NCI-H1105 treated with DMSO at 0.1 percent for 48 hours (cell line): ENCODE results near the gene ZGLP1.
"Not testable (repeated sequence)": the region's sequence is repeated elsewhere in the genome, so short reads cannot be mapped to it uniquely, and the experiment has no call there.

Experiments used
- DNase-seq: peaks from one replicate; lab custom pipeline; 2025; lab: John Stamatoyannopoulos, UW

The ZGLP1 gene

DNA sequence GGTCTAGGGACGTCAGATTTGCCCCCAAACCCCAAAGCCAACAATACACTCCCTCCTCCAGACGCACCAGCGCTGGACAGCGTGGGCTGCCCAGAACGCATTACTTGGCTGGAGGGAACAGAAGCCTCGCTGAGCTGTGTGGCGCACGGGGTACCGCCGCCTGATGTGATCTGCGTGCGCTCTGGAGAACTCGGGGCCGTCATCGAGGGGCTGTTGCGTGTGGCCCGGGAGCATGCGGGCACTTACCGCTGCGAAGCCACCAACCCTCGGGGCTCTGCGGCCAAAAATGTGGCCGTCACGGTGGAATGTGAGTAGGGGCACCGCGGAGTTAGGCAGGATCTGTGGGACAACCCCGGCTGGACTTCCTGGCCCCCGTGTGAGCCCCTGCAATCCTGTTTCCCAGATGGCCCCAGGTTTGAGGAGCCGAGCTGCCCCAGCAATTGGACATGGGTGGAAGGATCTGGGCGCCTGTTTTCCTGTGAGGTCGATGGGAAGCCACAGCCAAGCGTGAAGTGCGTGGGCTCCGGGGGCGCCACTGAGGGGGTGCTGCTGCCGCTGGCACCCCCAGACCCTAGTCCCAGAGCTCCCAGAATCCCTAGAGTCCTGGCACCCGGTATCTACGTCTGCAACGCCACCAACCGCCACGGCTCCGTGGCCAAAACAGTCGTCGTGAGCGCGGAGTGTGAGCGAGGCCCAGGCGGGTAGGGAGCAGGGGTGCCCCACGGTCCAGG lies 15.8 kb downstream of the ZGLP1 start:
- DNase-seq = no peak

DNA sequence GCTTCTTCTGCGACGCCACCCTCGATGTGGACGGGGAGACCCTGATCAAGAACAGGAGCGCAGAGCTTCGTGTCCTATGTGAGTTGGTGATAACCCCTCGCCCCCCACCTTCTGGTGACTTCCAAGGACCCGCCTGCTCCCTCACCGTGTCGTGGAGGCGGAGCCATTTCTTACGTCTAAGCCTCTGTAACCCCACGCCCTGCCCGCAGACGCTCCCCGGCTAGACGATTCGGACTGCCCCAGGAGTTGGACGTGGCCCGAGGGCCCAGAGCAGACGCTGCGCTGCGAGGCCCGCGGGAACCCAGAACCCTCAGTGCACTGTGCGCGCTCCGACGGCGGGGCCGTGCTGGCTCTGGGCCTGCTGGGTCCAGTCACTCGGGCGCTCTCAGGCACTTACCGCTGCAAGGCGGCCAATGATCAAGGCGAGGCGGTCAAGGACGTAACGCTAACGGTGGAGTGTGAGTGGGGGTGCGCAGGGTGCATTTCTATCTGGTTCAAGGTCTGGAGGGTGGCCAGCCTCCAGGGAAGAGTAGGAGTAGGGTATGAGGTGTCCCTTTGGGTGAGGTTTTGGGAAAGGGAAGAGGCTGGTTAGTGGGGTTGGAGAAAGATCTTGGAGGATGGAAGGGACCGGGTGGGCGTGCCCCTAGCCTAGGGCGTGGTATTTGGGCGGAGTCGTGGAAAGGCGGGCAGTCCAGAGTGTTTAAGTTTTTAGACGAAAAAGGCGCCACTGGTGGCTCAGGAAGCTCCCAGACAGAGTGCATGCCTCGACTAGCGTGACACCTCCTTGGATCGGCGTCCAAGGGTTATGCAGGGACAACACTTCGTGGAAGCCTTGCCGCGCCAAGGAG lies 16.6 kb downstream of the ZGLP1 start:
- DNase-seq = no peak

DNA sequence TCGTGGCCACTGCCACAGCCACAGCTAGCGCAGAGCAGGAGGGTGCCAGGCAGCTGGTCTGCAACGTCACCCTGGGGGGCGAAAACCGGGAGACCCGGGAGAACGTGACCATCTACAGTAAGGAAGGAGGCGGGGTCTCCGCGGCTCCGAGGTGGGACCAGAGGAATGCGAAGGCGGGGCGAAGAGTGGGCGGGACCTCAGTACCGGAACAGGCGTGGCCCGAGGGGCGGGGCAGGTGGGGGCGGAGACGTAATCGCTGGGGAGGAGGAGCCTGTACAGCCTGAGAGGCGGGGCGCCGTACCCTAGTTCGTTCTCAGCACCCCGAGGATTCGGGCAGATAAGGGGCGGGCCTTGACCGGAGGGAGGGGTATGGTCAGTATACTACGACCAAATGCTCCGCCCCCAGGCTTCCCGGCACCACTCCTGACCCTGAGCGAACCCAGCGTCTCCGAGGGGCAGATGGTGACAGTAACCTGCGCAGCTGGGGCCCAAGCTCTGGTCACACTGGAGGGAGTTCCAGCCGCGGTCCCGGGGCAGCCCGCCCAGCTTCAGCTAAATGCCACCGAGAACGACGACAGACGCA lies 17.3 kb downstream of the ZGLP1 start:
- no peak for DNase-seq

DNA sequence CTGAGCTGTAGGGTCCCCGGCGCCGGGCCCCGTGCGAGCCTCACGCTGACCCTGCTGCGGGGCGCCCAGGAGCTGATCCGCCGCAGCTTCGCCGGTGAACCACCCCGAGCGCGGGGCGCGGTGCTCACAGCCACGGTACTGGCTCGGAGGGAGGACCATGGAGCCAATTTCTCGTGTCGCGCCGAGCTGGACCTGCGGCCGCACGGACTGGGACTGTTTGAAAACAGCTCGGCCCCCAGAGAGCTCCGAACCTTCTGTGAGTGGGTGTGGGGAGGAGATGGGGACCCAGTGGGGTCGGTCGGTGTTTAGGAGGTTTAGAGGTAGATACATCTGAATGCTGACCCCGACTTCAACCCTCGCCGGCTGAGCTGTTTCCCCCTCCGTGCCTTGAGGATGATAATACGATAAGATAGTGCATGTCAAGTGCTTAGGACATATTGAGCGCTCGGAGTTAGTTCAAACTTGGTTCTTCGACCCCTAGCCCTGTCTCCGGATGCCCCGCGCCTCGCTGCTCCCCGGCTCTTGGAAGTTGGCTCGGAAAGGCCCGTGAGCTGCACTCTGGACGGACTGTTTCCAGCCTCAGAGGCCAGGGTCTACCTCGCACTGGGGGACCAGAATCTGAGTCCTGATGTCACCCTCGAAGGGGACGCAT lies 17.9 kb downstream of the ZGLP1 start:
- no peak for DNase-seq

DNA sequence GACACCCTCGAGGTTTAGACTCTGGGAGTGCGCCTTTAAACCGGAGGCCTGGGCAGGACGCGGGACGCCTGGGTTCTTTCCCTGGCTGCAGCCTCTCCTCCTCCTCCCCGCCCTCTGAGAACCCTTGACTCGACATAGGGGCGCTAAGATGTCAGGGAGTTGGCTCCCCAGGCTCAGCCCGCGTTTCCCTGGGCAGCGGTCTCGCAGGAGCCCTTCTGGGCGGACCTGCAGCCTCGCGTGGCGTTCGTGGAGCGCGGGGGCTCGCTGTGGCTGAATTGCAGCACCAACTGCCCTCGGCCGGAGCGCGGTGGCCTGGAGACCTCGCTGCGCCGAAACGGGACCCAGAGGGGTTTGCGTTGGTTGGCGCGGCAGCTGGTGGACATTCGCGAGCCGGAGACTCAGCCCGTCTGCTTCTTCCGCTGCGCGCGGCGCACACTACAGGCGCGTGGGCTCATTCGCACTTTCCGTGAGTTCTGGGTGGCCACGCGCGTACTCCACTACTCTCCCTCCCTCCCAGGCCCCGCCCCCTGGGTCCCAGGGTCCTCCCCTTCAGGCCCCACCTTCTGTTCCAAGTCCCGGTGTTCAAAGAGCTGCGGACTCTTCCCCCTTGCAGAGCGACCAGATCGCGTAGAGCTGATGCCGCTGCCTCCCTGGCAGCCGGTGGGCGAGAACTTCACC lies 18.6 kb downstream of the ZGLP1 start:
- peak; percentile 34 for DNase-seq

DNA sequence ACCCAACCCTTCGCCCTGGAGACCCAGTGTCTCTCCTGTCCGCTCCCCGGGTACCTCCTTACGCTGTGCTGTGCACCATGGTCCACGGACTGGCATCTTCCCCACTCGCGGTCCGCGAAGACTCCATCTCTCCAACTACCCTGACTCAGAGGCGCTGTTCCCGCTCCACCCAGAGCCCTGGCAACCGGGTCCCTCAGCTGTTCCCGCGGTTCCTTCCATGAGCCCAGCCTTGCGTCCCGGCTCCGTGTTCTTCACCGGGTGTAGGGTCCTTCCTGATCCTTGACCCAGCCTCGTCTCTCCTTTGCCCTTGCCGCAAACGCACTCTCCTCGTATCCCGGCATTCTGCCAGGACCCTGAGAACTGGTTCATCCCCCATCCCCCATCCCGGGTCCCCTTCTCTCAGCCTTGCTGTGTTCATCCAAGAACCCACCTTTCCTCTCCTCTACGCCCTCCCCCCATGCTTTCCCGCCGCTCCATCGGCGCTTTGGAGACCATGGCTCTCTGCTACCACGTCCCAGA lies 19.2 kb downstream of the ZGLP1 start:
- DNase-seq = no peak

DNA sequence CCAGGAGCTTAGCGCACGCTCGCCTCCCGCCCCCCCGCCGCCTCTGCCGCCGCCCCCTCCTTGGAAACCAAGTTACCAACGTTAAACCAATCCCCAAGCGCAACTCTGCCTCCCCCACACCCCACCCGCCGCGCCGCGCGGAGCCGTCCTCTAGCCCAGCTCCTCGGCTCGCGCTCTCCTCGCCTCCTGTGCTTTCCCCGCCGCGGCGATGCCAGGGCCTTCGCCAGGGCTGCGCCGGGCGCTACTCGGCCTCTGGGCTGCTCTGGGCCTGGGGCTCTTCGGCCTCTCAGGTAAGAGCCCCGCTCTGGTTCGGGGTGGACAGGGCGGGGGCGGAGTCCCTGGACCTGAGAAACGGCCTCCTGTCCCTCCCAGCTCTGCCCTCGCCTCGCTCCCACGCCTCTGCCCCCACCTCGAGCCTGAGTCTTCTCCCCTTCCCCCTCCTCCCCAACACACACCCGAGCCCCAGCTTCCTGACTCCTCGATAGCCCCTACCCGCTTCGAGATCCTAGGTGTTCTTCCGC lies 19.7 kb downstream of the ZGLP1 start, which contains the start of gene ICAM5:
TSS of gene ICAM5 (plus strand) at position 117 of the 521 bp plus-strand sequence. CDS start at position 209, 92 bp downstream.
- DNase-seq = peak; percentile 44

DNA sequence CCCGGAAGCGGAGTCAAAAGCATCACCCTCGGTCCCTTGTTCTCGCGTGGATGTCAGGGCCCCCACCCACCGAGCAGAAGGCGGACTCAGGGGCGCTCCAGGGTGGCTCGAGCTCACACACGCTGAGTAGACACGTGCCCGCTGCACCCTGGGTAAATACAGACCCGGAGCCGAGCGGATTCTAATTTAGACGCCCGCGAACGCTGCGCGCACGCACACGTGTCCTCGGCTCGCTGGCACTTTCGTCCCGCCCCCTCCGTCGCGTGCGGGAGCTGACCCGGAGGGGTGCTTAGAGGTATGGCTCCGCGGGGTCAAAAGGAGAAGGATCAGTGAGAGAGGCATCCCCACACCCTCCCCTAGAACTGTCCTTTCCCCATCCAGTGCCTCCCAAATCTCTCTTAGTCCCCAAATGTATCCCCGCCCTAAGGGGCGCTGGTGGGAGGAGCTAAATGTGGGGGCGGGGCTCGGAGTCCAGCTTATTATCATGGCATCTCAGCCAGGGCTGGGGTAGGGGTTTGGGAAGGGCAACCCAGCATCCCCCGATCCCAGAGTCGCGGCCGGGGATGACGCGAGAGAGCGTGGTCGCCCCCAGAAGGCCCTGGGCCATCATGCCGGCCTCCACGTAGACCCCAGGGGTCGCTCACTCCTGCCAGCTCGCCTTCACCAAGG lies 20.3 kb downstream of the ZGLP1 start:
- DNase-seq = peak; percentile 62

DNA sequence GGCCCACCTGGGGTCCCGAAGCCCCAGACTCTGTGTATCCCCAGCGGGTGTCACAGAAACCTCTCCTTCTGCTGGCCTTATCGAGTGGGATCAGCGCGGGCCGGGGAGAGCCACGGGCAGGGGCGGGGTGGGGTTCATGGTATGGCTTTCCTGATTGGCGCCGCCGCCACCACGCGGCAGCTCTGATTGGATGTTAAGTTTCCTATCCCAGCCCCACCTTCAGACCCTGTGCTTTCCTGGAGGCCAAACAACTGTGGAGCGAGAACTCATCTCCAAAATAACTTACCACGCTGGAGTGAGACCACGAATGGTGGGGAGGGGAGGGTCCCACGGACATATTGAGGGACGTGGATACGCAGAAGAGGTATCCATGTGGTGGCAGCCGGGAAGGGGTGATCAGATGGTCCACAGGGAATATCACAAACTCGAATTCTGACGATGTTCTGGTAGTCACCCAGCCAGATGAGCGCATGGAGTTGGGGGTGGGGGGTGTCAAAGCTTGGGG lies 20.9 kb downstream of the ZGLP1 start:
- peak; percentile 43 for DNase-seq

DNA sequence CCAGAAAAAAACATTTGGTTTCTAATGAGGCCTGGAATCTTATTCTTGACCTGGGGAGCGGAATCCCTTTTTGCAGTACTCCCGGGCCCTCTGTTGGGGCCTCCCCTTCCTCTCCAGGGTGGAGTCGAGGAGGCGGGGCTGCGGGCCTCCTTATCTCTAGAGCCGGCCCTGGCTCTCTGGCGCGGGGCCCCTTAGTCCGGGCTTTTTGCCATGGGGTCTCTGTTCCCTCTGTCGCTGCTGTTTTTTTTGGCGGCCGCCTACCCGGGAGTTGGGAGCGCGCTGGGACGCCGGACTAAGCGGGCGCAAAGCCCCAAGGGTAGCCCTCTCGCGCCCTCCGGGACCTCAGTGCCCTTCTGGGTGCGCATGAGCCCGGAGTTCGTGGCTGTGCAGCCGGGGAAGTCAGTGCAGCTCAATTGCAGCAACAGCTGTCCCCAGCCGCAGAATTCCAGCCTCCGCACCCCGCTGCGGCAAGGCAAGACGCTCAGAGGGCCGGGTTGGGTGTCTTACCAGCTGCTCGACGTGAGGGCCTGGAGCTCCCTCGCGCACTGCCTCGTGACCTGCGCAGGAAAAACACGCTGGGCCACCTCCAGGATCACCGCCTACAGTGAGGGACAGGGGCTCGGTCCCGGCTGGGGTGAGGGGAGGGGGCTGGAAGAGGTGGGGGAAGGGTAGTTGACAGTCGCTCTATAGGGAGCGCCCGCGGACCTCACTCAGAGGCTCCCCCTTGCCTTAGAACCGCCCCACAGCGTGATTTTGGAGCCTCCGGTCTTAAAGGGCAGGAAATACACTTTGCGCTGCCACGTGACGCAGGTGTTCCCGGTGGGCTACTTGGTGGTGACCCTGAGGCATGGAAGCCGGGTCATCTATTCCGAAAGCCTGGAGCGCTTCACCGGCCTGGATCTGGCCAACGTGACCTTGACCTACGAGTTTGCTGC lies 22.5 kb downstream of the ZGLP1 start, which contains the start of gene ICAM4:
TSS of gene ICAM4 (plus strand) at position 153 of the 935 bp plus-strand sequence. CDS start at position 211, 58 bp downstream.
- no peak for DNase-seq

DNA sequence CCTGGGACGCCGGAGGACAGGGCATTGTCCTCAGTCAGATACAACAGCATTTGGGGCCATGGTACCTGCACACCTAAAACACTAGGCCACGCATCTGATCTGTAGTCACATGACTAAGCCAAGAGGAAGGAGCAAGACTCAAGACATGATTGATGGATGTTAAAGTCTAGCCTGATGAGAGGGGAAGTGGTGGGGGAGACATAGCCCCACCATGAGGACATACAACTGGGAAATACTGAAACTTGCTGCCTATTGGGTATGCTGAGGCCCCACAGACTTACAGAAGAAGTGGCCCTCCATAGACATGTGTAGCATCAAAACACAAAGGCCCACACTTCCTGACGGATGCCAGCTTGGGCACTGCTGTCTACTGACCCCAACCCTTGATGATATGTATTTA lies 24.2 kb downstream of the ZGLP1 start:
- DNase-seq = no peak

DNA sequence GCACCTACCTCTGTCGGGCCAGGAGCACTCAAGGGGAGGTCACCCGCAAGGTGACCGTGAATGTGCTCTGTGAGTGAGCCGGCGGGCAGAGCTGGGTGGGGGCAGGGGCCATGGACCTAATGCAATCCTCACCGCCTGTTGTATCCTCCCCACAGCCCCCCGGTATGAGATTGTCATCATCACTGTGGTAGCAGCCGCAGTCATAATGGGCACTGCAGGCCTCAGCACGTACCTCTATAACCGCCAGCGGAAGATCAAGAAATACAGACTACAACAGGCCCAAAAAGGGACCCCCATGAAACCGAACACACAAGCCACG lies 24.7 kb downstream of the ZGLP1 start:
- no peak for DNase-seq

DNA sequence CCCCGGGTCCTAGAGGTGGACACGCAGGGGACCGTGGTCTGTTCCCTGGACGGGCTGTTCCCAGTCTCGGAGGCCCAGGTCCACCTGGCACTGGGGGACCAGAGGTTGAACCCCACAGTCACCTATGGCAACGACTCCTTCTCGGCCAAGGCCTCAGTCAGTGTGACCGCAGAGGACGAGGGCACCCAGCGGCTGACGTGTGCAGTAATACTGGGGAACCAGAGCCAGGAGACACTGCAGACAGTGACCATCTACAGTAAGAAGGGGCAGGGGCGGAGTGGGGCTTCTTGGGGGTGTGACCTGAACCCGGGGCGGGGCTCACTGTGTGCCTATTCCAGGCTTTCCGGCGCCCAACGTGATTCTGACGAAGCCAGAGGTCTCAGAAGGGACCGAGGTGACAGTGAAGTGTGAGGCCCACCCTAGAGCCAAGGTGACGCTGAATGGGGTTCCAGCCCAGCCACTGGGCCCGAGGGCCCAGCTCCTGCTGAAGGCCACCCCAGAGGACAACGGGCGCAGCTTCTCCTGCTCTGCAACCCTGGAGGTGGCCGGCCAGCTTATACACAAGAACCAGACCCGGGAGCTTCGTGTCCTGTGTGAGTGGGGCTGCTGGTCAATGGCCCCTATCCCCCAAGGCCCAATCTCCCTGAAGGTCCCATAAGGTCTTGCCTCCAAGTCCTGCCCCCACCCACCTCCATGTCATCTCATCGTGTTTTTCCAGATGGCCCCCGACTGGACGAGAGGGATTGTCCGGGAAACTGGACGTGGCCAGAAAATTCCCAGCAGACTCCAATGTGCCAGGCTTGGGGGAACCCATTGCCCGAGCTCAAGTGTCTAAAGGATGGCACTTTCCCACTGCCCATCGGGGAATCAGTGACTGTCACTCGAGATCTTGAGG lies 25.3 kb downstream of the ZGLP1 start:
- no peak for DNase-seq

DNA sequence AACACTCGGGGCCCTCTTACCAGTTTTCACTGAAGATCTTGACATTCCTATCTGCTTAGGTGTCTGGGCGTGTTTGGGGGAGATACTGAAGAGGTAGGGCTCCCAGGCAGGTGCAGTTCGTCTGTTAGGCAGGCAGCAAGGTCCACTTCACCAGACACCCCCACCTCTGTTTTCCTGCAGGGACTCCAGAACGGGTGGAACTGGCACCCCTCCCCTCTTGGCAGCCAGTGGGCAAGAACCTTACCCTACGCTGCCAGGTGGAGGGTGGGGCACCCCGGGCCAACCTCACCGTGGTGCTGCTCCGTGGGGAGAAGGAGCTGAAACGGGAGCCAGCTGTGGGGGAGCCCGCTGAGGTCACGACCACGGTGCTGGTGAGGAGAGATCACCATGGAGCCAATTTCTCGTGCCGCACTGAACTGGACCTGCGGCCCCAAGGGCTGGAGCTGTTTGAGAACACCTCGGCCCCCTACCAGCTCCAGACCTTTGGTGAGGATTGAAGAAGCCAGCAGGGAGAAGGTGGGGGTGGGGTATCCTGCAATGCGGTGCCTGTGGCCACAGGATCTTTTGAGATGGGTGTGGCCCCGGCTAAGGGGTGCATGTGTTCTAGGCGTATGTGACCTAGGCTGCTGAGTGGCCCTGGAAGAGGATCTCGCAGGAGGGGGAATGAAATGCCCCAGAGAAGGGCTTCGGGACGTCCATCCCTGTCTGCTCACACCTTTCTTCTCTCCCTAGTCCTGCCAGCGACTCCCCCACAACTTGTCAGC lies 26.1 kb downstream of the ZGLP1 start:
- DNase-seq = no peak

DNA sequence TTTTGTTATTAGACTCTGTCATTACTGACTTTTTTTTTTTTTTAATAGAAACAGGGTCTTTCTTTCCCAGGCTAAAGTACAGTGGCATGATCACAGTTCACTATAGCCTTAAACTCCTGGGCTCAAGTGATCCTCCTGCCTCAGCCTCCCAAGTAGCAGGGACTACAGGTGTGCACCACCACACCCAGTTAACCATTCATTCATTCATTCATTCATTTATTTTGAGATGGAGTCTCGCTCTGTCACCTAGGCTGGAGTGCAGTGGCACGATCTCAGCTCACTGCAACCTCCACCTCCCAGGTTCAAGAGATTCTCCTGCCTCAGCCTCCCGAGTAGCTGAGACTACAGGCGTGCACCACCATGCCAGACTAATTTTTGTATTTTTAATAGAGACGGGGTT lies 27.6 kb downstream of the ZGLP1 start:
- not testable (repeated sequence) for DNase-seq

DNA sequence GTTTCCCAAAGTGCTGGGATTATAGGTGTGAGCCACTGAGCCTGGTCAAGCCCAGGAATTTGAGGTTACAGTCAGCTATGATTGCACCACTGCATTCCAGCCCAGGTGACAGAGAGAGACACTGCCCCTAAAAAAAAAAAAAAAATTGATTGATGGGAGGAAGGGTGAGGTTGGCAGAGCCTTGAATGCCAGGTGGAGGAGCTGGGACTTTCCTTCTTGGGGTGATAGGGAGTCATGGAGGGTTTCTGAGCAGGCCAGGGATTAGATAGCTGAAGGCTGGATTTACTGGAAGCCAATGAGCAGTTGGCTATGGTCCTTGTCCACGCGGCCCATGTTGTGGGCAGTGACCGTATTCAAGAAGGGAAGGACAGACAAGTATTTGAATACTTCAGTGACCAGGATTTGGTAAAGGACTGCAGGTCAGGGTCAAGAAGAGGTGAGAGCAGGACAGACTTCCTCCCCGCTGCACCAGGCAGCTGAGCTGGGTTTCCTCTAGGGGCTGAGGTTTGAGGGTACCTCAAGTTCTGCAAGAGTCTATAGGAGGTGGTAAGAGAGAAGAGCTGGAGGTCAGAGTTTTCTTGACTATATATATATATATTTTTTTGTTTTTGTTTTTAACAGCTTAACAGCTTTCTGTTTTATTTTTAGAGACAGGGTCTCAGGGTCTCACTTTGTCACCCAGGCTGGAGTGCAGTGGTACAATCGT lies 29.7 kb downstream of the ZGLP1 start:
- DNase-seq = no peak

DNA sequence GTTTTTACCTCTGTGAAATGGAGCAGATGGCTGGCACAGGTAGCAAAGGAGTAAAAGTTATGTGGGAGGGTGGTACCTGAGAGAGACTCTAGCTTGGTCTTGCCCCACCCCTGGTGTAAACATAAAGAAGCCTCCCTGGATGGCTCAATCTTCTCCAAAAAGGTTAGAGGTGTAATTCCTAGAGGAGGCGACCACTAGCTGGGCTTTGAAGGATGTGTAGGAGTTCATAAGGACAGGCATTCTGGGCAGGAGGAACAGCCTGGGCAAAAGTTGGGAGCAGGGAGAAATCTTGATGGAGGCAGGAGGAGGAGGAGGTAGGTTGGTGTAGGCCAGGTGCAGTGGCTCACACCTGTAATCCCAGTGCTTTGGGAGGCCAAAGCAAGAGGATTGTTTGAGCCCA lies 30.7 kb downstream of the ZGLP1 start:
- DNase-seq = no peak
